Neural crest cell (in vitro differentiated cells): Measurements from ENCODE around the gene TPBGL. TPM values are rescaled to one million over a fixed set of nuclear protein-coding genes. Genes with fewer than 3 reads are reported as not detected.

Experiments used
- DNase-seq: peaks from one replicate; pipeline ENCODE4 v3.0.0; 2021; ENCODE audit warnings: low read depth, mixed read lengths, low spot score
- H3K27ac Mint-ChIP-seq: one replicate; pipeline ENCODE4 v1.8.0; 2021; ENCODE audit warnings: mild to moderate bottlenecking, mixed read lengths; ENCODE audit not compliant: unreplicated experiment
- H3K27me3 Mint-ChIP-seq: 2 replicates; pipeline ENCODE4 v1.8.0; 2021; ENCODE audit warnings: low read depth, mild to moderate bottlenecking, mixed read lengths
- H3K36me3 Mint-ChIP-seq: 2 replicates; pipeline ENCODE4 v1.8.0; 2021; ENCODE audit warnings: low read depth, mild to moderate bottlenecking, mixed read lengths
- H3K4me1 Mint-ChIP-seq: 2 replicates; pipeline ENCODE4 v1.8.0; 2021; ENCODE audit warnings: mixed read lengths
- H3K4me3 Mint-ChIP-seq: one replicate; pipeline ENCODE4 v1.8.0; 2021; ENCODE audit warnings: mild to moderate bottlenecking, mixed read lengths
- H3K9me3 Mint-ChIP-seq: 2 replicates; pipeline ENCODE4 v1.8.0; 2021; ENCODE audit warnings: mixed read lengths
- total RNA-seq: library from RNA; stranded (reverse); gene quantifications from 2 replicates; pipeline ENCODE4 v1.2.1, GENCODE V29; 2021
- TF ChIP-seq, protein P1 (sequence below): fragments of 200-600 bp; sonication (generic); conservative IDR thresholded peaks from 2 replicates; pipeline ENCODE4 v1.5.0; 2021; ENCODE audit warnings: antibody characterized with exemption, mild to moderate bottlenecking

The TPBGL gene
- total RNA-seq, 1 donor from 2014 or later: 0.19 TPM

DNA sequence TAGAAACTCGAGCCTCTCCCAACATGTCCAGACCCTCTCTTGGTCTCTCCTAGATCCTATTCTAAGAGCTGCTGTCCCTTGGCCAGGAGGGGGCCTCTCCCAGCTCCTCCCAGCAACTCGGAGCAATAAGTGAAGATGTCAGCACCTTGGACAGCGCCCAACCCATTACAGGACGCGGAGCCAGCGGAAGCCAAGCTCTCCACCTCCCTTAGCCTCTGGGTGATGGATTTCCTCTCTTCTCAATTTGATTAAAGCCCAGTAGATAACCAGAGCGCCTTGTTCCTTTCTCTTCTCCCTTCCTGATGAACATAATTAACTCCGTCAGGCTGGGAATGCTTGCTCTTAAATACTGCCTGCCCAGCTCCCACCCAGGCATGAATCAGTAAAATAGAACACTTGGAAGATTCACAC is 26.2 kb upstream of the TPBGL start:
- Mint-ChIP-seq H3K27me3 (peaks cover 63% of the 10 kb centered on the region), H3K9me3 (no peaks in the 10 kb centered on the region), H3K4me3 (no peak overlapping the region), H3K27ac (no peak overlapping the region), H3K4me1 (no peaks in the 10 kb centered on the region), H3K36me3 (no peaks in the 10 kb centered on the region)
- peak; percentile 96 for DNase-seq
- TF ChIP-seq, protein P1, sequence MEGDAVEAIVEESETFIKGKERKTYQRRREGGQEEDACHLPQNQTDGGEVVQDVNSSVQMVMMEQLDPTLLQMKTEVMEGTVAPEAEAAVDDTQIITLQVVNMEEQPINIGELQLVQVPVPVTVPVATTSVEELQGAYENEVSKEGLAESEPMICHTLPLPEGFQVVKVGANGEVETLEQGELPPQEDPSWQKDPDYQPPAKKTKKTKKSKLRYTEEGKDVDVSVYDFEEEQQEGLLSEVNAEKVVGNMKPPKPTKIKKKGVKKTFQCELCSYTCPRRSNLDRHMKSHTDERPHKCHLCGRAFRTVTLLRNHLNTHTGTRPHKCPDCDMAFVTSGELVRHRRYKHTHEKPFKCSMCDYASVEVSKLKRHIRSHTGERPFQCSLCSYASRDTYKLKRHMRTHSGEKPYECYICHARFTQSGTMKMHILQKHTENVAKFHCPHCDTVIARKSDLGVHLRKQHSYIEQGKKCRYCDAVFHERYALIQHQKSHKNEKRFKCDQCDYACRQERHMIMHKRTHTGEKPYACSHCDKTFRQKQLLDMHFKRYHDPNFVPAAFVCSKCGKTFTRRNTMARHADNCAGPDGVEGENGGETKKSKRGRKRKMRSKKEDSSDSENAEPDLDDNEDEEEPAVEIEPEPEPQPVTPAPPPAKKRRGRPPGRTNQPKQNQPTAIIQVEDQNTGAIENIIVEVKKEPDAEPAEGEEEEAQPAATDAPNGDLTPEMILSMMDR: peak; percentile 59

DNA sequence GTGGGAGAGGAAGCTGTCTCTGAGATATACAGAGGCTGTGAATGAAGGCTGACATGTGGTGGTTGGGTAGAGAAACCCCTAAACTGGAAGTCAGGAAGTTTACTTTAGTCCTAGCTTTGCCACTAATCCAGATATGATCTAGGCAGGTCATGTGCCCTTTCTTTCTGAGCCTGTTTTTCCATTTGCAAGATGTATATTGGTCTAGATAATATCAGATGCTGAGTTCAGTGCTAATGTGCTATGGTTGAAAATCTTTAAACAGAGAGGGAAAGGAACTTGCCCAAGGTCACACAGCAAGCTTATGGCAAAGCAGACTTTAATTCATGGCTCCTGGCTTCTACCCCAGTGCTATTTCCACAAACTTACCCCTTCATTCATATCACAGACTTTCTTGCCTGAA is 25.7 kb upstream of the TPBGL start:
- no peak for DNase-seq
- Mint-ChIP-seq H3K36me3 (no peaks in the 10 kb centered on the region), H3K9me3 (no peaks in the 10 kb centered on the region), H3K4me3 (no peak overlapping the region), H3K27me3 (peaks cover 66% of the 10 kb centered on the region), H3K27ac (no peak overlapping the region), H3K4me1 (no peaks in the 10 kb centered on the region)
- TF ChIP-seq, protein P1: no peak

DNA sequence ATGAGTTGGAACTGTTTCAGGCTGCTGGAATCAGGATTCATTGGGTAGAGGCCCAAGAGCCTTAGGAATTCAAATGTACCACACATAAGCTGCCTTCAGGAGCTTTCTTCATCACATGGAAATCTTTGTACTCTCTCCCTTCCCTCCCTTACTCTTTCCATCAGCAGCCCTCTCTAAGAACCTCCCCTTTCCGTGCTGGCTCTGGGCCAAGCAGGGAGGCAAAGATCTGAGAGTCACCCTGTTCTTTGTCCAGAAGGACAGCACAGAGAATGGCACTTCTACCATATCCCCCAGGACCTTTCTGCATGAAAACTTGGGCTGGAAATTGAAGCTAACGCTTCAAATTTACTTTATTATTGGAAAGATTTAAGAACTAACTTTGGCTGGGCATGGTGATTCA is 20.7 kb upstream of the TPBGL start:
- Mint-ChIP-seq H3K27ac (no peak overlapping the region), H3K36me3 (no peaks in the 10 kb centered on the region), H3K27me3 (peaks cover 48% of the 10 kb centered on the region), H3K4me3 (no peak overlapping the region), H3K4me1 (no peaks in the 10 kb centered on the region), H3K9me3 (no peaks in the 10 kb centered on the region)
- no peak for DNase-seq
- TF ChIP-seq, protein P1: no peak

DNA sequence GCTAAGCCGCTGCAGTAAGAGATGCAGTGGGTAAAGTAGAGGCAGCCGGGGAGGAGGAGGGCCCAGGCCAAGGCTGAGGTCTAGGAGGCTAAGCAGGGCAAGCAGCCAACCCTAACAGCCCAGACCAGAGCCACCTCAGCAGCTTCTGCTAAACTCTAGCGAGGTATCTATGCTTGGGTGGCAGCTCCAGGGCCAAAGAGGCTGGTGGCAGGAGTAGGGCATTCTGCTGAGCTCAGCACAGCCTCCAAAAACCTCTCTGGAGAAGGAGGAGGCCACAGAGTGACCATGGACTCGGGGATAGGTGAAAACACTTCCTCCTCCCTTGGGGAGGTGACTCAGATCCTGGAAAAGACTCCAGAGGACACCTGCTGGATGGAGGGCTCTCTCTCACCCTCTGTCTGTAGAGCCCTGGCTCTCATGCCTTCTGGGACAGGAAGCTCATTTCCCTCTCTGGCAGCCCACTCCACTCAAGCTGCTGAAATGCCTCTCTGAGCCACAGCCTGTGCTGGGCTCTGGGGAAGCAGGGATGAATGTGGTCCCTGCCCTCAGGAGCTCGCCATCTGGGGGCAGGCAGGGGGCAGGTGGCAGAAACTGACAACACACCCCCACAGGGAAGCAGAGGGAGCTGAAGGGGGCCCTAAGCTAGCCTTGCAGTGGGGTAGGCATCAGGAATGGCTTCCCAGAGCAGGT is 16.5 kb upstream of the TPBGL start:
- no peaks in the 10 kb centered on the region for H3K9me3 Mint-ChIP-seq
- H3K27me3 Mint-ChIP-seq: peaks cover 15% of the 10 kb centered on the region
- no peak overlapping the region for H3K4me3 Mint-ChIP-seq
- TF ChIP-seq, protein P1: no peak
- no peak overlapping the region for H3K27ac Mint-ChIP-seq
- DNase-seq: no peak
- H3K4me1 Mint-ChIP-seq: no peaks in the 10 kb centered on the region
- no peaks in the 10 kb centered on the region for H3K36me3 Mint-ChIP-seq

DNA sequence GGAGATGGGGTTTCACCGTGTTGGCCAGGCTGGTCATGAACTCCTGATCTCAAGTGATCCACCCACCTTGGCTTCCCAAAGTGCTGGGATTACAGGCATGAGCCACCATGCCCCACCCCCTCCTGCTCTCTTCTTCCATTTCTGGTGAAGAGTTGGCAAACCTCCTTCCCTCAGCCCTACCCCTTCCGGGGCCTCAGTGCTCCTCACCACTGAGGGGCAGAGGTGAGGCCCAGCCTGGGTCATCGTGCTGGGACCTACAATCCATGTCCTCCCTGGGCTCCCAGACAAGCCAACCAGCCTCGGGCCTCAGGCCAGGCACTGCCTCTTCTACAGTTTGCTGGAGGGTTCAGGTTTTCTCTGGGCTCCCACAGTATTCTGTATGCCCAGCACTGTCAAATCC is 14.8 kb upstream of the TPBGL start:
- TF ChIP-seq, protein P1: no peak
- Mint-ChIP-seq H3K27me3 (peaks cover 9% of the 10 kb centered on the region), H3K4me3 (no peak overlapping the region), H3K9me3 (no peaks in the 10 kb centered on the region), H3K4me1 (no peaks in the 10 kb centered on the region), H3K27ac (no peak overlapping the region), H3K36me3 (no peaks in the 10 kb centered on the region)
- DNase-seq: no peak
